NOMO-1 treated with DMSO at 0.1 percent for 48 hours (cell line): Measurements from ENCODE around the gene ADGRL3.
"Not testable (repeated sequence)": the region's sequence is repeated elsewhere in the genome, so short reads cannot be mapped to it uniquely, and the experiment has no call there.

ENCODE experiments used
- DNase-seq: peaks from one replicate; lab custom pipeline; 2025; ENCODE audit not compliant: unreplicated experiment; lab: John Stamatoyannopoulos, UW

The ADGRL3 gene

DNA sequence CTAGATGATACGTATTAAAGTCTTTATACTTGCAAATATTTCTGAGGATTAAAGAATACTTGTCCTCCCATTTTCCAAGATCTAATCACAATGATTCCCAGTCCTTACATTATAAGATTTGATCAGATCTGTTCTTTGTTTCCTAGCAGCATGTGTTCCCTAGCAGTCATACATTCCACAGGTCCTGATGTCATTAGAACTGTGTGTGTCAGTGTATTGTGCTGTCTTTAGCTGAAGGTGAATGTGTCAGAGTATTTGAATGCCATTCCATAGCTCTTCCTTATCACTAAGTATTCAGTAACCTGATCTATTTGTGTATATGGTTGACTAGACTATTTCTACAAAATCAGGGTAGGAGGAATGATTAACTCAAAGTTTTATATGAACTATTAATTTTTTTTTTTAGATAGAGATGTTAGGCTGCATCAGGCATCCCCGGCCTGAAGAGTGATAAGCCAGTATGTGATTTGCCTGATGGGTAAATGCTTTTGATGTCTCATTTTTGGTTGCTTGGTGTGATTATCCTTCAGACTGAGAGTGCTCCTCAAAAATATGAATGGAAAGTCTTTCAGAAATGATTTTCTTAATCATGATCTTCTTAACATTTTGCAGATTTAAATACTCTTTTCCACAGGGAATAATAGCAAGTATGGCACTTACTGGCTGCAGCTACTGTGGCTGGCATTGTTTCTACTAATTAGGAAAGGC lies 4.4 kb downstream of the ADGRL3 start:
- no peak for DNase-seq

DNA sequence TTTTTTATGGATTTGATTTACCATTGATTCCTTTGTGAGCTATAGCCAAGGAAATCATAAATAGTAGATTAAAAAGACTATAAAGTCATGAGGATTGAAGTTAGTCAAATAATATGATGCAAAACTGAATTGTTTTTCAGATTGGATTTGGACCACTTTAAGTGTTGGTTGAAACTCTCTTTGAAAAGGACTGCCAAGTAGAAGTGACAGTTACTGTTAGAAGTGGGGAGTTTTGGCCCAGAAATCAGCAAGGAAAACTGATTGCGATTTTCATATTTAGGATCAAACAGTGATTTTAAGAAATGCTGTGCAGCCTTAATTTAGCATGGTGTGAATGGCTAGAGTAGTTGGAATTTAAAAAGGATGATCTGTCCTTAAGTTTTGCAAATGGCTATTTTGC lies 4.9 kb downstream of the ADGRL3 start:
- no peak for DNase-seq

DNA sequence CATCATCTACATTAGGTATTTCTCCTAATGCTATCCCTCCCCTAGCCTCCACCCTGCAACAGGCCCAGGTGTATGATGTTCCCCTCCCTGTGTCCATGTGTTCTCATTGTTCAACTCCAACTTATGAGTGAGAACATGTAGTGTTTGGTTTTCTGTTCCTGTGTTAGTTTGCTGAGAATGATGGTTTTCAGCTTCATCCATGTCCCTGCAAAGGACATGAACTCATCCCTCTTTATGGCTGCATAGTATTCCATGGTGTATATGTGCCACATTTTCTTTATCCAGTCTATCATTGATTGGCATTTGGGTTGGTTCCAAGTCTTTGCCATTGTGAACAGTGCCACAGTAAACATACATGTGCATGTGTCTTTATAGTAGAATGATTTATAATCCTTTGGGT lies 7.0 kb downstream of the ADGRL3 start:
- not testable (repeated sequence) for DNase-seq

DNA sequence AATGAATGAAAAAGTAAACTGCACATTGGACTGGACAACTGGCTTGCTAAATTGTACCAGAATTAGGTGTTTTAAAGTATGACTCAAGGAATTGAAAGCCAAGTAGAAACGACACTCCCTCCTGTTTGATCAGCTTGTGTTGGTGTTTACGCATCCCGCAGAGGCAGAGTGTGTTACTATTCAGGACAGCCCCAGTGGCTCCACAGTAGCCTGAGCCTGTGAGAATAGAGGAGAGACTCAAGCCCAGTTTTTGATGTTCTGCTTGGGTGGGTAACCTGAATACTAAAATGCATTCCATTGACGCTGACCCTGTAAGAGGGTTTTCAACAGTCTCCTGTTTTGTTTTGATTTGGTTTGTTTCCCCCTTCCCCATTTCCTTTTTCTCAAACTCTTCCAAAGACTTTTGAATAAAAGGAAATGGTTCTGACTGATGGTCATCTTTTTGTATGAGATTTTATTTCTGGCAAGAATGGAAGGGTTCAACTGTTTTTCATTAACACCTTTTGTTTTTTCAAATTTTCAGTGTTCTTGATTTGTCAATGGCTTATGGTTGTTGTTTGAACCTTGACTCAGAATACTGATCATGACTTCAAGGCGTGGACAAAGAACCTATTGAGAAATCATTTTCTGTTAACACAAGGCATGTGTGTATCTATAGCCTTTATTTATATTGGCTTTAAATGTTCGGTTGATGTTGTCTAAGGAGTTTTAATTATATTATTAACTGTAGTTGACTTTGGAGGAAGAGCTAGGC lies 10.2 kb downstream of the ADGRL3 start:
- no peak for DNase-seq

DNA sequence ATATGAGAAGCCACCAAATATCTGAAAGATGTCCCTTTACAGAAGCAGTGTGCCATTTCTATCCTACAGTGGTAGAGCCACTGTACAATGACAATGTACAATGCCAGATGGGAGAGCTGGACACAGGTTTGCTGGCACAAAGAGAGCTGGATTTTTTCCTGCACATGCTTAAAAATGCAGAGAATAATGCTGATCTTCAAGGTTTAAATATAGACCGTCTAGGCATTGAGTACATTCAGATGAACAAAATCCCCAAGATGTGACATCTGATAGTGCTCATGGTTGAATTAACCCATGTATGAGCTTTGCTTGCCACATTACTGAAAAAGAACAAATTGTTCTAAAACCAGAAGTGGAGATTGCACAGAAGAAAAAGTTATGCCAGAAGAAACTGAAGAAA lies 11.7 kb downstream of the ADGRL3 start:
- DNase-seq: no peak

DNA sequence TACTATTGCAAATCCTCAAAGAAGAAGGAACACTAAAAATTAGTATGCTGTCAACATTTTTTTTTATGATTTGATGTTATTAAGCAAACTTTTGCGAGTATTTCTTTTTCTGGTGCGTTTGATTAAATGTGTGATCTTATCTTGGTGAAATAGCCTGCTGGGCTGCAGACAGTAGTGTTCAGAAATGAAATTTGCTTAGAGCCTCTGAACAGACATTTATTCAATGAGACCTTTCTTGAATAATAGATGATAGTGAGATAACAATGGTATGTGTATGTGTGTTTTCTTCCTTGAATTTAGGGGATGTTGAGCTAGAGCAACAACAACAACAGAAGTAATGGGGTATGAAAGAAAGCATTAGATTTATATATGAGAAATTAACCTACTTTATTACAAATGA lies 12.7 kb downstream of the ADGRL3 start:
- DNase-seq: no peak

DNA sequence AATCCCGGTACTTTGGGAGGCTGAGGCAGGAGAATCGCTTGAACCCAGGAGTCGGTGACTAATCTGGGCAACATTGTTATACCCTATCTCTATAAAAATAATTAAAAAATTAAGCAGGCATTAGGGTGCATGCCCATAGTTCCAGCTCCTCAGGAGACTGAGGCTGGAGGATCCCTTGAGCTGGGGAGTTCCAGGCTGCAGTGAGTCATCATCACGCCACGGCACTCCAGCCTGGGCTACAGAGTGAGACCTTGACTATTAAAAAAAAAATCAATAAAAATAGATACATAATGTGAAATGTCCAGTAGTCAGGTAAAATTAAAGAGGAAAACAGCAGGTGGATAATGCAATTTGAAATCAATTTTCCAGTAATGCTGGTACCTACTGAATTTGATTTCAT lies 14.6 kb downstream of the ADGRL3 start:
- no peak for DNase-seq

DNA sequence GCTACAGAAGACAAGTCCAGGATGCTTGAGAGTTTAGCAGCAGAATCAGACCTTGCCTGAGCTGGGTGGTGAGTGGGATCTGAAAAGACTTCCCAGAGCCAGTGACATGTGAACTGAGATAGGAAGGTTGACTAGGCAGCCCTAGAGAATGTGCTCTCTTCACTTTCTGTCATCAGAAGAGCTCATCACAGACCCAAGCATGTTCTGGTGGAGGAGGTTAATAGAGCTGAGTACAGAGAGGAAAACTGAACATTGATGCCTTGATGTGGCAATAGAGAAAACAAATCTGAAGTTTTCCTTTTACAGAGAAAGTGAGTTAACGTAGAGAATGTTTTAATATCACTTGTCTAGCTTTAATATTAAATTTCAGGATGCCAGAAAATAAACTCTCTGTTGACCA lies 17.1 kb downstream of the ADGRL3 start:
- DNase-seq: no peak

DNA sequence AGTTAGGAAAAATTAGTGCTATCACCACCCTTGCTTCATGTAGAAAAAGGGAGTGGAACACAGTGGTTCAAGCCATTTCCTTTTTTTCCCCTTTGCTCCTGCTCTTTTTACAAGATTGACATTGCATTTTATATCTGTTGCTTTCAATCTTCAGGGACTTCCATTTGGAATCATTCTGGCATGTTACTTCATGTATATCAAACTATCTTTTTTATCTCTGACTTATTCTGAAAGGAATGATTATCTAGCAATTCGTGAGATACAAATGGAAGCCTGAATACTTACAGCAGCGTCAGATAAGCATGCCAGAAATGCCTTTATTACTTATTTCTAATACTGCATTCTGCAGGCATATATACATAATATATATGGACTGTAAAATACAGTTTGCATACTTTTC lies 20.4 kb downstream of the ADGRL3 start:
- no peak for DNase-seq

DNA sequence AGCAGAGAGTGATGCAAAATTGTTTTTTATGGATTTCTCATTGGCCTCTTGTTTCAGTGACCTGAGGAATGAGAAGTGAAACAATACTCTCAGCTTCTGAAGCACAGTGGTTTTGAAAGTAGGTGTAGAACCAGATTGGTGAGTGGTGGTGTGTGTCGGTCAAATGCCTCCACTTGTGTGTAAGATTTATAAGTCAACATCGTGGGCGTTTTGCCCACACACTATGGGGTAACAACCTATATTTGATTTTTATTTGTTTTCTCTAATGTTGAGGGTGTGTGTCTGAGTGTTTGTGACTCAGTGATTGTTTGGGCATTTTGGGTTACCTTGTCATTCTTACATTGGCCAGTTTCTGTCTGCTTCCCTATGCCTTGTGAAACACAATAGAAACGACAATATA lies 23.3 kb downstream of the ADGRL3 start:
- no peak for DNase-seq

DNA sequence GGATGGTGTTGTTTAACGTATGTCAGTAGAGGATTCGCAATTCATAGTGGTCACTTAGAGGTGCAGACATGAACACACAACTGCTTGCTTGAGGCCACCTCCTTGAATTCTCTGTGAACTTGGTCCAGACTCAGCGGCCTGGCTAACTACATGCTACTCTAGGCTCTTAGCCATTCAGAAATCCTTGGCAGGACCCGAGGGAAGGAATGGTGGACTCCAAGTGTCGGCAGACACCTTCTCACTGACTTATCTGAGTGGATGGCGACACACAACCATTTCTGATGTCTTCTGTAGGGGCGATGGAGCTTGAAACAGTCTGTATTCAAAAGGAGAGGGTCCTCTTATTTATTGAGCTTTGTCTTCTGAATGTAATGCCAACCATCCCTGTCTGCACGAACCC lies 24.4 kb downstream of the ADGRL3 start:
- no peak for DNase-seq

DNA sequence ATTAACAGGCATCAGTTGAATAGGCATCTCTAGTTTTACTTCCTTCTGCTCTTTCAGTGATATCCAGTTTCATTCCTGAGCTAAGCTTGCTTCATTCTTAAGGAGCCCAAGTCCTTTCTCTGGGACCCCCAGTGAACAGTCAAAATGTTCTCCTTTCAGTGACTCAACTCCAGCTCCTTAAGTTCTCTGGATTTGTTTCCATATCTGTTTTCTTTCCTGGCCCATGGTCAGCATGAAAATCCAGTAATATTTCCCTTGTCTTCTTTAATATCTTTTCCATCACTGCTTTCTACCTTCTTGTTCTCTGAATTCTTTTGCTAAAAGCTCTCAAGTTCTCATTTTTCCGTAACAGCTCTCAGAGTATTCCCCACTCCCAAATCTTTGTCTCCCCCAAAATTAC lies 25.5 kb downstream of the ADGRL3 start:
- DNase-seq: no peak

DNA sequence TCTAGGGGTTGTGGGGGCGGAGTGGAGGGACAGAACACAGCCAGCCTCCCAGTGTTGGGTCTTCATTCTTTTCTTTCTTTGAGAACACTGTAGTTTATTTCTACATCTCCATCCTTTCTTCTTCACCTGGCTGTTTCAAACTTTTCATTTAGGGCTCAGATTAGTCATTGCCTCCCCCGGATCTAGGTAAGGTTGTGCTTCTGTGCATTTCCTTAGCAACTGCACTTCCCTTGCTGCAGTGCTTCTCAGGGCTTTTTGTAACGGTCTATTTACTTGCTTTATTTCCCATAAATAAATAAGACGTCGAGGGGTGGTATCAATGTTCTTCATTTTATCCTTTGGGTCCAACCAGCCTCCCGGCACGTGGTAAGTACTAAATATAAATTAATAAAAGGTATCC lies 31.3 kb downstream of the ADGRL3 start:
- DNase-seq: no peak

DNA sequence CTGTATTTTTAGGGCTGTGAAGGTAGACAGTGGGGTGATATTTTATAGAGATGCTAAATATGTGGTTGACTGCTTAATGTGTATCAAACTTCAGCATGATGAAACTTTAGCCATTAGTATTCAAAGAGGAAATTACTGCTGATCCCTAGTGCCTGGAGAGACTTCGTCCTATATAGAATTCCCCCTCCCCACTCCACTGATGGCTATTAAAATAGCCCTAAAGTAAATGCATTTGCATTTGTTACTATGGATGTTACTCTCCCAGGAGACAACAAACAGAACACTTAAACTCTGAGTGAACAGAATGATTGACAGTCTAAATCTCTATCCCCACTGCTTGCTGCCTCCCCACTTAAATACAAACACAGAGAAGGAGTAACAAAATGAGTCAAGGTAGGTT lies 39.1 kb downstream of the ADGRL3 start:
- no peak for DNase-seq

DNA sequence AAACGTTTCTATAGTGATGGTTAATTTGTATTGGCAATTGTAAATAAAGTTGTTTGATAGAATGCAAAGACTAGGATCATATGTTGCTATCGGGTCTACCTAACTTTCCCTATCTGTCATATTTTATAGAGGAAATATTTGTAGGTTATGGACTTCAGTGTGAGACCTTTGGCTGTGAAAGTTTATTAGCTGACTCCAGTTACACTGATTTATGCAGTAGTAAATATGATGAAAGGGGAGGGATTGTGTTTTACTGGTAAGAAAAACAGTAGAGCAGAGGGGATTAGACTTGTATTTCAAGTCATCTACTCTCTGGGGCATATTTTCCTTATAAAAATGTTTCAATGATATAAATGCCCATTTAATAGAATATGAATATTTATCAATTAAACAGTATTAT lies 43.8 kb downstream of the ADGRL3 start:
- no peak for DNase-seq

DNA sequence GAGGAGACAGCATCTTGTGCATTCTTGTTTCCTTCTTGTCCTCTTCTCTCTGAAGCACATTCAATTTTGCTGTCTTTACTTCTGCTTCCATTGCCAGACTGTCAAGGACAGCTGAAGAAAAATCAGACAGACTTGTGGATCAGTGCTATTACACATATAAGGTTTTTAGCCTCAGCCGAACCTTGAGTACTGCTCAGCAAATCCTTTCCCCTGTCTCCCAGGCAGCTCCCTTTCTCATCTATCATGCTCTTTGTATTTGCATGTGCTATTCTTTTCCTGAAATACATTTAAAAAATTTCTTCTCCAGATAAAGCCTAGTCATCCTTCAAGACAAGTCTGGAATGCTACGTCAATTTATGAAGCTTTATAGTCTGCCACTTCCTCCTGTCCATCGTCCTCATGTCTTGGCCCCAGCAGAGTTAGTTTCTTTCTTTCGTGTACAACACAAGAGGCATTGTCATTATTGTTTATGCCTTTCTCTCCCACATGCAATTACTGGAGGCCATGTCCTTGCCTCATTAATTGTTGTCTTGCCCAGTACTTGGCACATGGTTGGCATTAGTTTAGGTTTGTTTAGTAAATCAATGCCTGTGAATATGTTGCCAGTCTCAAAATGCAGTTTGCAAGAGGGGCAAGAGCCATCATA lies 45.1 kb downstream of the ADGRL3 start:
- DNase-seq: no peak

DNA sequence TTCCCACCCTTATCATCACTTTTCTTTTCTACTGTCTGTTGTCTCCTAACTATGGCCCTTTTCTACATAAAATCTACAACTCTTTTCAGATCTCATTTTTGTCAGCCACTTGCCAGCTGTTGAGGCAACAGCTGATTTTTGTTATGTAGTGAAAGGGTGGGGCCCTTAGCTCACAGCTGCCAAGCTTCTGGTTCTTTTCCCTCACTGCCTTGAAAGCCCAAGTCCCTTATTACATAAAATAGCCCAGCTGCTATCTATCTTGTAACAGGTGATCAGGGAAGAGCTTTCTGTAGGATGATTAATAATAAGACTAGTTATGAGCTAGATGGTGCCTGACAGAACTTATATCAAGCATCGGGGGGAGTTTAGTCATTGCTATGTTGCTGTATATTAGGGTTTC lies 45.9 kb downstream of the ADGRL3 start:
- DNase-seq: no peak

DNA sequence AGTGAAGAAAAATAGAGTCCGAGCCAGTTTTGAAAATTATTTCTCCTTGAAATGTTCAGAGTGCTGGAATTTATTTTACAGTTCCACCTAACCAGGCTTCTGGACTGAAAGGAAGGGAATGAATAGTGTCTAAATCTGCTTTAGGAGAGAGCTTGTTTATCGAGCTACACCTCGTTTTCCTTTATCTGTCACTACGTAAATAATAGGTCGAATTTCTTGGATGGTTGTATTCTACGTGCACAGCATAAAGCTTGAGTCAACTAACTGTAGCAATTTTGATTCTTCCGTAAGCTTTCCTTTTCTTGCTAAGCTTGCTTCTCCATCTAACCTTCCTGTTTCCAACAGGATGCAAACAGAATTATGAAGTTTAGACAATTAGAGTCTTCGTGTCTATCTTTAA lies 48.6 kb downstream of the ADGRL3 start:
- no peak for DNase-seq

DNA sequence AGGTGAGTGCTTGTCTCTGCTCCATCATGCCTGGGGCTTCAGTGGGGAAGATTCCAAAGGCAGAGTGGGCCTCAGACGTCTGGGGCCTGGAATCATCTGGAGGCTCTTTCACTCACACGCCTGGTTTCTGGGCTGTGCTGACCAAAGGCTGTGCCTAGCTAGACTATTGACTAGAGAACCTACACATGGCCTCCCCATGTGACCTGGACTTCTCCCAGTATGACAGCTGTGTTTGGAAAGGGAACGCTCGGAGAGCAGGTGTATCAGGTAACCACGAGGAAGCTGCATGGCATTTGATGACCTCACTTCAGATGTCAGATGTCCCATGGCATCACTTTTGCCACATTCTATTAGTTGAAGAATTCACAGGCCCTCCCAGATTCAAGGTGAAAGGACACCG lies 51.0 kb downstream of the ADGRL3 start:
- no peak for DNase-seq

DNA sequence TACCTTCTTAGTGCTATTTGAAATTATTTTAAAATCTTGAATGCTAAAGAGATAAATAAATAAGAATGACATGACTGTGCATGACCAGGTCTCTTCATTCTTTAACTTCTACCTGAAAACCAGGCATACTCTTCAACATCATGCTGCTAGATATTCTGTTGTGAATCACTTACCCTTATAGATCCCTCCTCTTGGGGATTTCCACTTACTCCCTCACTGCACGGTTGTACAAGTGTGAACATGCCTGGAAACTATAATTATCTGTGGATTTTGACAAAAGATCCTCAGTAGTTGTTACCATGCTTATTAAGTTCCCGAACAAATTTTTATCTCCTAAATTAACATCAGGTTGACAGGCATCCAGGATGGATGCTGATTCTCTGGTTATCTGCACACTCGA lies 54.3 kb downstream of the ADGRL3 start:
- no peak for DNase-seq

DNA sequence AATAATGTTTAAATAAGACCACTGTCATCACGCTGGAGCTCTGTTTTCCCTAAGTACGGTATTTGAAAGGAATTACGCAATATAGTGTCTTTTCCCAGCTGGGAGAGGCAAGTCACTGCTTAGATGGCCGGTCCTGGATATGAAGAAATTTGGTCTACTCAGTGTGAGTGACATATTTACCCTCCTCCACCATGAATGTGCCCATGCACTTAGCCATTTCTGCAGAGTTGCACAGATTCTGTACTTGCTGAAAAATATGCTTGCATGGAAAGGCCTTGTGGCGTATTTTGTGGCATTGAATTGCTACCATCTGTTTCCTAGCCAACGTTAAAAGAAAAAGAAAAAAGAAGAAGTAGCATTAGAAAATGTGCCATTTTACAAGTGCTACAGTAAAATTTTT lies 73.1 kb downstream of the ADGRL3 start:
- peak; percentile 88 for DNase-seq

DNA sequence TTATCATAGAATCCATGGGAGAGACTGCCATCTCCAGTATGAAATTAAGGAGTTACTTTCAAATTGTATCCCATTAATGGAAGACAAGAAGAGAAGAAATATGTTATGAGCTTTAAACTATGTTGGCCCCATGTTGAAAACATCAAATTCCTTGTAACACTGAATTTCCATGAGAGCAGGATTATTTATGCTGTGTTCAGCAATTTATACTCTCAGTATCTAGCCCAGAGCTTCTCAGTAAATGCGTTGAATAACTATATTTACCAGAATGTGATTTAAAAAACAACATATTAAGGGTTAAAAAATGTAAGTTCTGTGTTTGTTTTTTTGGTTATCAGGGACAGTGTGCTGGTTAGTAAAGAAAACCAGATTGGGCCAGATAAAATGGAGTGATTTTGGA lies 74.2 kb downstream of the ADGRL3 start:
- no peak for DNase-seq
